Tibial artery (tissue), 4 donors: ENCODE results near the gene PRR20G.
"Not testable (repeated sequence)": the region's sequence is repeated elsewhere in the genome, so short reads cannot be mapped to it uniquely, and the experiment has no call there.

Experiments used
- DNase-seq, 2 donors: peaks; one replicate each; pipeline ENCODE4 v3.0.0-alpha.2; 2019
- H3K27ac ChIP-seq, 2 donors: fragments of 200-600 bp; sonication (generic) in 1 of 2; 1 replicate in 1 of 2; 2 replicates in 1 of 2; pipeline ENCODE4 v1.5.1; 2018 to 2019; ENCODE audit warnings: mild to moderate bottlenecking in 1 of 2
- H3K27me3 ChIP-seq, 2 donors: fragments of 200-600 bp; sonication (generic) in 1 of 2; one replicate each; pipeline versions ENCODE4 v1.5.1 to v1.6.0; 2016 to 2019
- H3K36me3 ChIP-seq, 3 donors: fragments of 200-600 bp; sonication (generic) in 2 of 3; one replicate each; pipeline ENCODE4 v1.5.1; 2016 to 2019; ENCODE audit warnings: mild to moderate bottlenecking in 2 of 3
- H3K4me1 ChIP-seq, 4 donors: fragments of 200-600 bp; sonication (generic) in 2 of 4; 1 replicate in 3 of 4; 2 replicates in 1 of 4; pipeline ENCODE4 v1.5.1; 2016 to 2019
- H3K4me3 ChIP-seq, 2 donors: fragments of 200-600 bp; sonication (generic) in 1 of 2; 1 replicate in 1 of 2; 2 replicates in 1 of 2; pipeline ENCODE4 v1.5.1; 2018 to 2019; ENCODE audit warnings: mild to moderate bottlenecking in 2 of 2
- H3K9me3 ChIP-seq, 3 donors: fragments of 200-600 bp; sonication (generic) in 1 of 3; one replicate each; pipeline ENCODE4 v1.5.1; 2016 to 2019
- intact Hi-C: fragments of 100-400 bp; cut with DNase I; formaldehyde crosslinking; loops from one replicate; pipeline ENCODE4 v1.15.0; 2023; ENCODE audit warnings: low total_unique reads
- TF ChIP-seq, protein P1 (sequence below), 2 experiments: fragments of 200-600 bp in 1 of 2; fragments of 450-650 bp in 1 of 2; IDR thresholded peaks; one replicate each; pipeline ENCODE4 v1.5.1; 2017 to 2019; ENCODE audit warnings: antibody characterized with exemption in 2 of 2, mild to moderate bottlenecking in 1 of 2, moderate library complexity in 1 of 2

The PRR20G gene

DNA sequence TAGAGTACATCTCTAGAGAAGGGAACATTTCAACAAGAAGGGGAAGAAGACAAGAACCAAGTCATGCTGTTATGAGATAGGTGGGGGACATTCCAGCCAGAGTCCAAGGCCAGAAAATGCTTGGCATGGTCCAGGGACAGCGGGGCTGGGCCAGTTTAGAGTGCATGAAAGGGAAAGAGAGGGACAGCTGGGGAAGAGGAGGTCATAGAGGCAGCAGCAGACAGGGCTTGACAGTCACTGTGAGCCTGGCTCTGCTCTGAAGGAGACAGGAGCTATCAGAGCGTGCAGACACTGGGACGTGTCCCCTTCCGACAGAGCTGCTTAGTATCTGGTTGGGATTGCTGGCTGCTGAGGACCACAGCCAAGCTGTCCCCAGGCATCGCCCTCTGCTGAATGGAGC lies 35.7 kb upstream of the PRR20G start:
- TF ChIP-seq, protein P1, sequence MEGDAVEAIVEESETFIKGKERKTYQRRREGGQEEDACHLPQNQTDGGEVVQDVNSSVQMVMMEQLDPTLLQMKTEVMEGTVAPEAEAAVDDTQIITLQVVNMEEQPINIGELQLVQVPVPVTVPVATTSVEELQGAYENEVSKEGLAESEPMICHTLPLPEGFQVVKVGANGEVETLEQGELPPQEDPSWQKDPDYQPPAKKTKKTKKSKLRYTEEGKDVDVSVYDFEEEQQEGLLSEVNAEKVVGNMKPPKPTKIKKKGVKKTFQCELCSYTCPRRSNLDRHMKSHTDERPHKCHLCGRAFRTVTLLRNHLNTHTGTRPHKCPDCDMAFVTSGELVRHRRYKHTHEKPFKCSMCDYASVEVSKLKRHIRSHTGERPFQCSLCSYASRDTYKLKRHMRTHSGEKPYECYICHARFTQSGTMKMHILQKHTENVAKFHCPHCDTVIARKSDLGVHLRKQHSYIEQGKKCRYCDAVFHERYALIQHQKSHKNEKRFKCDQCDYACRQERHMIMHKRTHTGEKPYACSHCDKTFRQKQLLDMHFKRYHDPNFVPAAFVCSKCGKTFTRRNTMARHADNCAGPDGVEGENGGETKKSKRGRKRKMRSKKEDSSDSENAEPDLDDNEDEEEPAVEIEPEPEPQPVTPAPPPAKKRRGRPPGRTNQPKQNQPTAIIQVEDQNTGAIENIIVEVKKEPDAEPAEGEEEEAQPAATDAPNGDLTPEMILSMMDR (IDR thresholded peaks at IDR 0.05): no peak
- peaks cover 0 to 8% (median 0%) of the 10 kb centered on the region in 4 donors for H3K4me1 ChIP-seq

DNA sequence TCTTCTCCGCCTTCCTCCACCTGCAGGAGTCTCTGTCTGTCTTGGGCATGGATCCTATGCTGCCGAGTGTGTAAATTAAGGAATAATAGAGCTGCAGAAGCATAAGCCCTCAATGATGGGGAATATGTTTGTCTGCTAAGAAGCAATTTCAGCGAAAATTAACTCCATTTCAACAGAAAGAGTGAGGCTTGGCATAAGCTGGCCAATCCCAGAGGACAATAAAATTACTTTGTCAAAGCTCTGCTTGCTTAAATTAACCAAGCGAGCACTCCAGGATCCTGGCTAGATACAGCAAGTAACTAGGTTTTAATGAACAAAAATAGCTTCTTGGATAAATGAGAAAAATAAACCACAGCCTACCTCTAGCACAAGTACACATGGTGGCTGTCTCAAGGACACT lies 33.5 kb upstream of the PRR20G start:
- DNase-seq: no peak
- Histone ChIP-seq H3K4me1 (peaks cover 0 to 8% (median 0%) of the 10 kb centered on the region in 4 donors), H3K27ac (no peak overlapping the region), H3K36me3 (no peaks in the 10 kb centered on the region), H3K27me3 (no peaks in the 10 kb centered on the region), H3K4me3 (no peak overlapping the region), H3K9me3 (peaks cover 0 to 6% (median 0%) of the 10 kb centered on the region in 3 donors)
- TF ChIP-seq, protein P1 (IDR thresholded peaks at IDR 0.05): no peak
- intact Hi-C loops: no loop called here

More for the DNA sequence above, 35.7 kb upstream of the PRR20G start:
- H3K27ac ChIP-seq: no peak overlapping the region
- H3K27me3 ChIP-seq: peaks cover 0 to 4% of the 10 kb centered on the region in 2 donors
- H3K4me3 ChIP-seq: no peak overlapping the region
- intact Hi-C loops: no loop called here
- peaks cover 0 to 6% (median 0%) of the 10 kb centered on the region in 3 donors for H3K9me3 ChIP-seq
- no peak for DNase-seq
- H3K36me3 ChIP-seq: no peaks in the 10 kb centered on the region

DNA sequence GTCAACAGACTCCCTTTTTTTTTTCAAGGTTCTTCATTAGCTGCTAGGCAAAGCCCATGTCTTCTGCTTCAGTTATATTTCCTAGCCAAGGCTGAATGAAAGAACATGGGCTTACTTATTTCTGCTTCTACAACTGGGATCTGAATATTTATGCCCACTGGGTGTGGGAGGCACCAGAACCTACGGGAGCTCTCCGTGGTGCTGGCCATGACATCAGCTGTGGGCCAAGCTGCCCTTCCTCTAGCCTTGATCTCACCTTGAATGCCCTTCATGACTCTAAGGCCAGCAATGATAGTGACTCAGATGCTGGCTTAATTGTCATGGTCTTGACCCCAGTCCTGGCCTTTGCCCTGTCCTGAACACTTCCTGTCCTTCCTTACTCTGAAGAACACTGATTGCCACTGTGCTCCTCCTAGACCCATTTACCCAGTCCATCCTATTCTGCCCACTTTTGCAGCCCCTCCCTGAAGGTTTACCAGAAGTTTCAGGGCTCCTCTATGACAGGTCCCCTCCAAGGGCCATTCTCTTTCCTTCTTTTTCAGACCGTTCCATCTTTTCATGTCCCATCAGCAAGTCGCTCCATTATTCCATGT lies 32.8 kb upstream of the PRR20G start:
- TF ChIP-seq, protein P1 (IDR thresholded peaks at IDR 0.05): no peak
- Histone ChIP-seq H3K9me3 (no peaks in the 10 kb centered on the region), H3K27ac (no peak overlapping the region), H3K4me1 (peaks cover 0 to 6% (median 0%) of the 10 kb centered on the region in 4 donors), H3K4me3 (no peak overlapping the region), H3K36me3 (no peaks in the 10 kb centered on the region), H3K27me3 (no peaks in the 10 kb centered on the region)
- no peak for DNase-seq
- intact Hi-C loops: no loop called here

DNA sequence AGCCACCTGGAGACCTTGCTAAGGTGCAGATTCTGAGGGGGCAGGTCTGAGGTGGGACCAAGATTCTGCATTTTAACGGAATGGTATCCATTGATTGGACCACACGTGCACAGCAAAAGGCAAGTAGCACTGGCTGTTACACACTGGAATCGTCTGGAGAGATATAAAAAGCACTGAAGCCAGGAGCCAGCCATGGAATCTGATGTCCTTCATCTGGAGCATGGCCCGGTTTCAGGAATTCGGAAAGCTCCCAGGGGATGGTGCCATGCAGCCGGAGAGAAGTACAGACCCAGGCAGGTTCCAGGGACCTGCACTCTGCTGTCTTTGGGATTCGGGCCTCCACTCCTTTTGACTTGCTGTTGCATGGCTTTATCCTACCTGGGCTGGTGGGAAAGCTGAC lies 28.8 kb upstream of the PRR20G start:
- DNase-seq: no peak
- Histone ChIP-seq H3K27me3 (no peaks in the 10 kb centered on the region), H3K27ac (no peak overlapping the region), H3K4me1 (no peaks in the 10 kb centered on the region), H3K36me3 (no peaks in the 10 kb centered on the region), H3K4me3 (no peak overlapping the region), H3K9me3 (no peaks in the 10 kb centered on the region)
- TF ChIP-seq, protein P1 (IDR thresholded peaks at IDR 0.05): no peak
- intact Hi-C loops: no loop called here

DNA sequence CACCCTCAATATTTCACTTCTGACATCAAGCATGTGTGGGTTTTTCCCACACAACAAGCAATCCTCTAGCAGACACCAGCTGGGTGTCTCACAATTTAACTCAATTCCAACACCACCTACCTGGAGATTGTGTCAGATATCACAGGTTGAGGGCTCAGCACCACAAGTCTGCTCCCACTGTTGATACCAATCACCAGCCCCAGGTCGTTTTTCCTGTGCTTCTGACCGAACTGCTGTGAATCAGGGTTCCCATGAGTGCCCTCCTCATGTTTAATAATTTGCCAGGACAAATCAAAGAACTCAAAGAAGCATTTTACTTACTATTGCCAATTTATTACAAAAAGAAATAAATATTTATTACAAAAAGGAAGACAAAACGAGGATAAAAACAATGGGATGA lies 25.0 kb upstream of the PRR20G start:
- peaks cover 0 to 2% of the 10 kb centered on the region in 2 donors for H3K27me3 ChIP-seq
- intact Hi-C loops: no loop called here
- H3K36me3 ChIP-seq: no peaks in the 10 kb centered on the region
- no peak overlapping the region for H3K4me3 ChIP-seq
- H3K9me3 ChIP-seq: no peaks in the 10 kb centered on the region
- H3K4me1 ChIP-seq: no peaks in the 10 kb centered on the region
- no peak overlapping the region for H3K27ac ChIP-seq
- DNase-seq: no peak
- TF ChIP-seq, protein P1 (IDR thresholded peaks at IDR 0.05): no peak

DNA sequence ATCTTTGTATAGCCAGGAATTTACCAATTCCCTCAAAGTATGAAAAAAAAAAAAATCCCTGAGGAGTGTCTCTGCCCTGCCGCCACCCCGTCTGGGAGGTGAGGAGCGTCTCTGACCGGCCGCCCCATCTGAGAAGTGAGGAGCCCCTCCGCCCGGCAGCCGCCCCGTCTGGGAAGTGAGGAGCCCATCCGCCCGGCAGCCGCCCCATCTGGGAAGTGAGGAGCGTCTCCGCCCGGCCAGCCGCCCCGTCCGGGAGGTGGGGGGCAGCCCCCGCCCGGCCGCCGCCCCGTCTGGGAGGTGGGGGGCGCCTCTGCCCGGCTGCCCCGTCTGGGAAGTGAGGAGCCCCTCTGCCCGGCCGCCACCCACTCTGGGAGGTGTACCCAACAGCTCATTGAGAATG lies 21.0 kb upstream of the PRR20G start:
- H3K27me3 ChIP-seq: peaks cover 0 to 22% of the 10 kb centered on the region in 2 donors
- intact Hi-C loops, H3K4me1 ChIP-seq, DNase-seq, H3K4me3 ChIP-seq, H3K27ac ChIP-seq, H3K9me3 ChIP-seq, H3K36me3 ChIP-seq: not testable (repeated sequence)
